Loucy (cell line): ENCODE measurements around the gene MCF2L2.

Experiments used
- CTCF ChIP-seq: fragments of 200-600 bp; sonication (generic); conservative IDR thresholded peaks from 2 replicates; pipeline ENCODE4 v1.5.1; 2014; ENCODE audit warnings: mild to moderate bottlenecking, antibody characterized with exemption, low read length
- EZH2phosphoT487 ChIP-seq: fragments of 200-600 bp; IDR thresholded peaks from 2 replicates; pipeline ENCODE4 v1.6.1; 2018; ENCODE audit warnings: antibody characterized with exemption, mild to moderate bottlenecking, moderate library complexity, borderline replicate concordance

DNA sequence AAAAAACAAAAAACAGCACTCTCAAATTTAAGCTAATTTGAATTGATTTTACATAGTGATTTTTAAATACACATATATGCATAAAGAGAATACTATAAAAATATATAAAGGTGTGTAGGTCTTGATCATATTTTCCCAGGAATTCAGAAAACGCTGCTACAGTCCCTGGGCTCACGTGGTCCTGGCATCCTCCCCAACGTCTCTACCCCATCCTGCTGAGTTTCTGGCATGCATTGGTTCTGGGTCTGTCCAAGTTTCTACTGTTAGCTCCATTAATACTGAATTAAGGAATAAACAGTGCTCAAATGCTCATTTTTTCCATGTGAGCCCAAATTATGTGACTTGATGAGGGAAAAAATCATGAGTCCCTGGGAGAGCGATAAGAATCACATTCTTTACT is 233.2 kb downstream of the MCF2L2 start:
- no peak for TF ChIP-seq CTCF
- no peak for TF ChIP-seq EZH2phosphoT487
